HG03196 (cell line): Measurements from ENCODE around the gene IGF1R.
"Not testable (repeated sequence)": the region's sequence is repeated elsewhere in the genome, so short reads cannot be mapped to it uniquely, and the experiment has no call there.

Source experiments
- ATAC-seq: cut with Tn5 transposase; IDR thresholded peaks from one replicate; pipeline ENCODE4 v1.9.1; 2021; ENCODE audit not compliant: unreplicated experiment

The IGF1R gene

DNA sequence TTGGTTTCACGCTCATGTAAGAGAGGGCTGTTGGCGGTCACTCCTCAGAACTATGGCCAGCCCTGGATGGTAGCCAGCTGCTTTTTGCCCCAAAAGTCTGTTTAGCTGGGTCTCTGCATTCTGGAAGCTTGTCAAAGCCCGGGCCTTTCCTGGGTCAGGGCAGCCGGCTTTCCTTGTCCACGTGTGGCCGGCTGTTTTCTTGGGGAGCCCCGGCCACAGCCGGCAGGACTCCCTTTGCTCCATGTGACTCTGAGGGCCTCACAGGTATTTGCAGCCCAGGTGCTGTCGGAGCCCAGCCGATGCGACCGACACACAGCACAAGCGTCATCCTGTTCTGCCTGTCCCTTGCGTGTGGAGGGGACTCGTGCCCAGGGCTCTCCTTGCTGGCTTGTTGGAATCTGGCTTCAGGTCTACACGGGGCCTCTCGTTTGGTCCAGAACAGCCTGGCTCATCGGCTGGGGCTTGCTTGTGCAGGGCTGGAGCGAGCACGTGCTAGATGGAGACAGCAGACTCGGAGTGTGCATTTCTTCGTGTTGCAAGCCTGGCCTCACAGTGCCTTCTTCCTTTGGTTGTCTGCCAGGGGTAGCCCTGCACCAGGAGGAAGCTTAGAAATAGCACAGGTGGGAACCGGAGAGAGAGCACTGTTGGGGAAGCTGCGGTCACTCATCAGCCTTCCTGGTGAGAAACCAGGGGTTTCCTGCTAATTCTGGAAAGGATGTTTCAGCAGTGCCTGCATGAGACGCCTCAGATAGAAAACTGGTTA lies 307.8 kb downstream of the IGF1R start:
- ATAC-seq: no peak

DNA sequence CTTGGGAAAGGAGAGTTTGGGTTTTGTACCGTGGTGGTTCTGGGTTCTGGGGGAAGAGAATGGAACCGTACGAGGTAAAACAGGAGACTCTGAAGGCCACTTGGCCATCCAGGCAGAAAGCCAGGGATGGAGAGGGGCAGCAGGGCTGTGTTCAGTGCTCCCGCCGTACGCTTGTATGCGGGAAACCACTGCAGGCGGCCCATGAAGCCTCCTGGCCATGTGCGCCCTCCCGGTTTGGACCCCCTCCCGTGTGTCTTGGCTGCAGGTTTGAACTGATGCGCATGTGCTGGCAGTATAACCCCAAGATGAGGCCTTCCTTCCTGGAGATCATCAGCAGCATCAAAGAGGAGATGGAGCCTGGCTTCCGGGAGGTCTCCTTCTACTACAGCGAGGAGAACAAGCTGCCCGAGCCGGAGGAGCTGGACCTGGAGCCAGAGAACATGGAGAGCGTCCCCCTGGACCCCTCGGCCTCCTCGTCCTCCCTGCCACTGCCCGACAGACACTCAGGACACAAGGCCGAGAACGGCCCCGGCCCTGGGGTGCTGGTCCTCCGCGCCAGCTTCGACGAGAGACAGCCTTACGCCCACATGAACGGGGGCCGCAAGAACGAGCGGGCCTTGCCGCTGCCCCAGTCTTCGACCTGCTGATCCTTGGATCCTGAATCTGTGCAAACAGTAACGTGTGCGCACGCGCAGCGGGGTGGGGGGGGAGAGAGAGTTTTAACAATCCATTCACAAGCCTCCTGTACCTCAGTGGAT lies 308.6 kb downstream of the IGF1R start:
- no peak for ATAC-seq

DNA sequence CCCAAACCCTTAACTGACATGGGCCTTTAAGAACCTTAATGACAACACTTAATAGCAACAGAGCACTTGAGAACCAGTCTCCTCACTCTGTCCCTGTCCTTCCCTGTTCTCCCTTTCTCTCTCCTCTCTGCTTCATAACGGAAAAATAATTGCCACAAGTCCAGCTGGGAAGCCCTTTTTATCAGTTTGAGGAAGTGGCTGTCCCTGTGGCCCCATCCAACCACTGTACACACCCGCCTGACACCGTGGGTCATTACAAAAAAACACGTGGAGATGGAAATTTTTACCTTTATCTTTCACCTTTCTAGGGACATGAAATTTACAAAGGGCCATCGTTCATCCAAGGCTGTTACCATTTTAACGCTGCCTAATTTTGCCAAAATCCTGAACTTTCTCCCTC lies 309.3 kb downstream of the IGF1R start:
- ATAC-seq: no peak

DNA sequence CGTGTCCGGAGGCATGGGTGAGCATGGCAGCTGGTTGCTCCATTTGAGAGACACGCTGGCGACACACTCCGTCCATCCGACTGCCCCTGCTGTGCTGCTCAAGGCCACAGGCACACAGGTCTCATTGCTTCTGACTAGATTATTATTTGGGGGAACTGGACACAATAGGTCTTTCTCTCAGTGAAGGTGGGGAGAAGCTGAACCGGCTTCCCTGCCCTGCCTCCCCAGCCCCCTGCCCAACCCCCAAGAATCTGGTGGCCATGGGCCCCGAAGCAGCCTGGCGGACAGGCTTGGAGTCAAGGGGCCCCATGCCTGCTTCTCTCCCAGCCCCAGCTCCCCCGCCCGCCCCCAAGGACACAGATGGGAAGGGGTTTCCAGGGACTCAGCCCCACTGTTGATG lies 309.7 kb downstream of the IGF1R start:
- no peak for ATAC-seq

DNA sequence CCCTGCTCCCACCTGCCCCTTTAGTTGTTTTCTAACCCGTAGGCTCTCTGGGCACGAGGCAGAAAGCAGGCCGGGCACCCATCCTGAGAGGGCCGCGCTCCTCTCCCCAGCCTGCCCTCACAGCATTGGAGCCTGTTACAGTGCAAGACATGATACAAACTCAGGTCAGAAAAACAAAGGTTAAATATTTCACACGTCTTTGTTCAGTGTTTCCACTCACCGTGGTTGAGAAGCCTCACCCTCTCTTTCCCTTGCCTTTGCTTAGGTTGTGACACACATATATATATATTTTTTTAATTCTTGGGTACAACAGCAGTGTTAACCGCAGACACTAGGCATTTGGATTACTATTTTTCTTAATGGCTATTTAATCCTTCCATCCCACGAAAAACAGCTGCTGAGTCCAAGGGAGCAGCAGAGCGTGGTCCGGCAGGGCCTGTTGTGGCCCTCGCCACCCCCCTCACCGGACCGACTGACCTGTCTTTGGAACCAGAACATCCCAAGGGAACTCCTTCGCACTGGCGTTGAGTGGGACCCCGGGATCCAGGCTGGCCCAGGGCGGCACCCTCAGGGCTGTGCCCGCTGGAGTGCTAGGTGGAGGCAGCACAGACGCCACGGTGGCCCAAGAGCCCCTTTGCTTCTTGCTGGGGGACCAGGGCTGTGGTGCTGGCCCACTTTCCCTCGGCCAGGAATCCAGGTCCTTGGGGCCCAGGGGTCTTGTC lies 310.7 kb downstream of the IGF1R start:
- no peak for ATAC-seq

DNA sequence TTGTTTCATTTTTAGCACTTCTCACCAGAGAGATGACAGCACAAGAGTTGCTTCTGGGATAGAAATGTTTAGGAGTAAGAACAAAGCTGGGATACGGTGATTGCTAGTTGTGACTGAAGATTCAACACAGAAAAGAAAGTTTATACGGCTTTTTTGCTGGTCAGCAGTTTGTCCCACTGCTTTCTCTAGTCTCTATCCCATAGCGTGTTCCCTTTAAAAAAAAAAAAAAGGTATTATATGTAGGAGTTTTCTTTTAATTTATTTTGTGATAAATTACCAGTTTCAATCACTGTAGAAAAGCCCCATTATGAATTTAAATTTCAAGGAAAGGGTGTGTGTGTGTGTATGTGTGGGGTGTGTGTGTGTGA lies 311.3 kb downstream of the IGF1R start:
- ATAC-seq: no peak

DNA sequence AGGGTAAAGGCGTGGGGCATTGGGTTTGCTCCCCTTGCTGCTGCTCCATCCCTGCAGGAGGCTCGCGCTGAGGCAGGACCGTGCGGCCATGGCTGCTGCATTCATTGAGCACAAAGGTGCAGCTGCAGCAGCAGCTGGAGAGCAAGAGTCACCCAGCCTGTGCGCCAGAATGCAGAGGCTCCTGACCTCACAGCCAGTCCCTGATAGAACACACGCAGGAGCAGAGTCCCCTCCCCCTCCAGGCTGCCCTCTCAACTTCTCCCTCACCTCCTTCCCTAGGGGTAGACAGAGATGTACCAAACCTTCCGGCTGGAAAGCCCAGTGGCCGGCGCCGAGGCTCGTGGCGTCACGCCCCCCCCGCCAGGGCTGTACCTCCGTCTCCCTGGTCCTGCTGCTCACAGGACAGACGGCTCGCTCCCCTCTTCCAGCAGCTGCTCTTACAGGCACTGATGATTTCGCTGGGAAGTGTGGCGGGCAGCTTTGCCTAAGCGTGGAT lies 312.3 kb downstream of the IGF1R start:
- ATAC-seq: no peak

DNA sequence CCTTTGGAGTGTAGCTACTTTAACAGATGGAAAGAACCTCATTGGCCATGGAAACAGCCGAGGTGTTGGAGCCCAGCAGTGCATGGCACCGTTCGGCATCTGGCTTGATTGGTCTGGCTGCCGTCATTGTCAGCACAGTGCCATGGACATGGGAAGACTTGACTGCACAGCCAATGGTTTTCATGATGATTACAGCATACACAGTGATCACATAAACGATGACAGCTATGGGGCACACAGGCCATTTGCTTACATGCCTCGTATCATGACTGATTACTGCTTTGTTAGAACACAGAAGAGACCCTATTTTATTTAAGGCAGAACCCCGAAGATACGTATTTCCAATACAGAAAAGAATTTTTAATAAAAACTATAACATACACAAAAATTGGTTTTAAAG lies 315.1 kb downstream of the IGF1R start:
- ATAC-seq: no peak

DNA sequence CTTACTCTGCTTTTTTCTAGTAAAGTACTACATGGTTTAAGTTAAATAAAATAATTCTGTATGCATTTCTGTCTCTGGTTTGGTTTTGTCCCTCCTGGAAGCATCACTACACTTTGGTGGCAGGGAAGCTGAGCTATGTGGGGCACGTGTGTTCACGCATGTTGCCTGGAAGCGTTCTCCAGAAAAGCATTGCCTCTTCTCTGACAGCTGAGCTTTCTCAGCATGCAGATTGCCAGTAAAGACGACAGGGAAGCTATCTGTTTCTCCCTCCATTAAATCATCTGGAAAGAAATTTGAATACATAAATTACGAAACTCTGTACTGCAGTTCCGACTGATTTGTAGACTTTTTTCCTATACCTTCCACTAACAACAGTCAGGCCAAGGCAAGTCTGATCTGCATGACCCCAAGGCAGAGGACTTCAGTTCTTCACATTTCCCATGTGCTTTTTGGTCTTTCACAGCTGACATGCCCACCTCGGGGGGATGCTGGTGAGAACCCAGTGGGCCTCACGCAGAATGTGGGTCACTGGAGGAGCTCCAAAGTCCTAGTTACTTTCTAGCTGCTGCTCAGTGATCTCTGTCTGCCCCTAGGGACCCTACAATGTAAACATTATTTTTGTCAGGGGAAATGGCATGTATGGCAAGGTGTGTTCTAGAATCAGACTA lies 316.3 kb downstream of the IGF1R start:
- ATAC-seq: no peak

DNA sequence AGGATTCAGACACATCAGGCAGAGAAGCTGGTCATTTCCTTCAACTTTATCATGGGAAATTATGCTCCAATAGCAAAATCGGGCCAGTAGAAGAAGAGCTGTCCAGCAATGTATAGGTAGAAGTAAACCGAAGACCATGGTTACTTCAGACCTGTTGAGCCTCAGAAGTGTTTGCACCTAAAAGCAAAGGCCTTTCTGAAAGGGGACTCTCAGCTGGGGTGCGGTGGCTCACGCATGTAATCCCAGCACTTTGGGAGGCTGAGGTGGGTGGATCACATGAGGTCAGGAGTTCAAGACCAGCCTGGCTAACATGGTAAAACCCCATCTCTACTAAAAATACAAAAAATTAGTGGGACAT lies 316.8 kb downstream of the IGF1R start:
- ATAC-seq: not testable (repeated sequence)

DNA sequence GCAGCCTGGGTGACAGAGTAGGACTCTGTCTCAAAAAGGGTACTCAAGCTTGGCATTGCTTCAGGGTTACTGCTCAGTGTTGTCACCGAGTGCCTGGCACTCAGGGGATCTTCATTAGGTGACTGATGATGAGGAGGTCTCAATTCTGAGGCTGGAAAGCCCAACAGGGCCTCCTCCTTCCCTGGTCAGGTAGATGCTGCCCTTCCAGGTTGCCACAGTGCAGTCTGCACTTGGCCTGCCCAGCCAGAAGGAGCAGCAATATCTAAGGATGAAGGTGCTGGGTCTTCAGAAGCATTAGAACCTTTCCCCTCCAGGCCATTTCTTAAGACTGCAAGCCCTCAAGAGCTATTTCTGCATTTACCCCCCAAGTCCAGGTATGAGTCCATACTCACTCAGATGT lies 317.3 kb downstream of the IGF1R start:
- no peak for ATAC-seq

DNA sequence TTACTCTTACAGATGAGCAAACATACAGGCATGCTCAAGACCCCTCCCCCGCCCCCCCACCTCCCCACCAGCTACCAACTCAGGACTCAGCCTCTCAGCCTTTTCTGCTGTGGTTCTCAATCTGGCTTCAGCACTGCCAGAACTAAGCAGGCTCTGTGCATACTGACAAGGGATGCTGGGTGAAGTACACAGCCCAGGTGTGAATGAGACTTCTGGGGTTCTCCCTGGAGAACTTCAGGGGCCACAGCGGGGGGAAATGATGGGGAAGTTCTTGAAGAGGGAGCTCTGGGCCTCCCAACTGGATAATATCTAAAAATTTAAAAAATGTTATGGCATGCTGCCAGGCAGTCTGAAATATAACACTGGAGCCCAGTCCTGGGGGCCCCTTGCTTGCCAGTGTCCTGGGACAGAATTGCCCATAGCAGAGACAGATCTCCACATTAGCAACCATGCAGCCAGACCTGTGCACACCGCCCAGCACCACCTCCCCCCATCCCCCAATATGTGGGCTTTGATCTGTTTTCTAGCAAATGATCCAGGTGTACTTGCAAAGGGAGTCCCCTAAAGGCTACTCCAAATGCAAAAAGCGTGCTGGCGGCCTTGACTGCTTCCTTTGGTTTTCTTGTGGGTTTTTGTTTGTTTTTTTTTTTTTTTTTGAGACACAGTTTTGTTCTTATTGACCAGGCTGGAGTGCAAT lies 317.9 kb downstream of the IGF1R start:
- ATAC-seq: no peak

DNA sequence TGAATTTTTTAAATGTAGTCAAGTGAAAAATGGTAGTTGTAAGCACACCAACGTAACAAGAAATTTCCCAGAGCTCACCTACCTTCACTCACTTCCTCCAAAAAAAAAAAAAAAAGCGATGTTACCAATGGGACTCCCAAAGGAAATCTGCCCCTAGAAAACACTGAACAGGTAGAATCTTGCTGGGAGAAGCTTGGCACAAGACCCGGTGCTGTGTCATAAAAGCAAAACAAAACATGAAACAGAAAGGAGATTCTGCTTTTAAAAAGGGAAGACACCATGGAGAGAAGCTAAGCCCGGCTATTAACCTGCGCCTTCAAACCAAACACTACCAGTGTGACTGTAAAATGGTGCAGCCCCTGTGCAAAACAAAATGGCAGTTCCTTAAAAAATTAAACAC lies 318.8 kb downstream of the IGF1R start:
- ATAC-seq: no peak

DNA sequence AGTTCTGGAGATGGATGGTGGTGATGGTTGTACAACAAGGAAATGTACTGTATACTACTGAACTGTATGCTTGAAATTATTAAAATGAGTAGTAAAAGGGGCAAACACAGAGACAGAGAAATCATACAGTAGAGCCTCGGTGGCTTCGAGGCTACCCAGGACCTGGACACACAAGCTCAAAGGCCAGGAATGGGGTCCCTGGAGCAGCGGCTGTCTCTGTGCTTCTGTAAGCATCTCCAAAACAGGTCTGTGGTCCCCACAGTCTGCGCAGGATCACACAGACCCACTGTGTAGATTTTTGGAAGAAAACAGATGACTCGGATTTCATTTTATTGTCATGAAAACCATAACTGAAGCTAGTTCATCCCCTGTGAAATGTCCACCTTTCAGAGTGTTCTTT lies 319.6 kb downstream of the IGF1R start:
- no peak for ATAC-seq

DNA sequence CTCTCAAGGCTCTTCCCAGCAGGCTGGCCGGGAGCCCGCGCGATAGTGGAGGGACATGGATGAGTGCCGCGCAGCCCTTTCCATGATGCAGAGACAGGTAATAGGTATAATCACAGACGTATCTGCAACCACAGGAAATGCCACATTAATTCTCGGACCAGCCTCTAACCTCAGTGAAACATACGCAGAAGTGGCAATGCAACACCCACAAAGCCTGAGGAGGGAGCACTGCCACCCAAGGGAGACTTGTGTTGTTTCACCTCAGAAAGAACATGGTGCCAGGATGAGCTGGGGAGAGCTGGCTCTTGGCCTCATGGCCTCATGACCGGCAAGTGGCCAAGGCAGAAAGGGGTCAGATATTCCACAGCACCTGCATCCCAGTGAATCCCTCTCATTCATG lies 320.2 kb downstream of the IGF1R start:
- no peak for ATAC-seq

DNA sequence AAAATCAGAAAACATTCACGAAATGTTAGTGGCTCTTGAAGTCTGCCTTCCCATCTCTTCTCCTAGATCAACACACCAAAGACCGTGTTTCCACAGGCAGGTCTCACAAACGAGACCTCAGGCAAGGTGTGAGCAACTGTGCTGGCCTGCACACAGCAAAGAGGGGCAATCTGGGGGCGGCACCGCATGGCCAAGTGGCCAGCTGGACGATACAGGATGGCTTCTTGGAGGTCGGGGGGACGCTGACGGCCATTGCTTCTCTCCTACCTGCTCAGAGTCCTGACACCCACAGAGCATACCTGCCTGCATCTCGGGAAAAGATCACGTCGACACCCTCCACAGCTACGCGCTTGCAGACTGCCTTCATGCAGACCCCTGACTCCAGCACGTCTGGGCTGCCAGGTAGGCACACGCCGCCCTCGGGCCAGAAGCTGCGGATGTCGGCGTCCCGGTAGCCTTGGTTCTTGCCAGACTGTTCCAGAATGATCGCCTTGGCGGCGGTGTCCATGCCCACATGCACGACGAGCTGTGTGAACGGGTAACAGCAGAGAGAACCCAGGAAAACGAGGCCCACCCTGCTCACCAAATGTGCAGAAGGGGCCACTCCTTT lies 320.9 kb downstream of the IGF1R start:
- ATAC-seq: no peak

DNA sequence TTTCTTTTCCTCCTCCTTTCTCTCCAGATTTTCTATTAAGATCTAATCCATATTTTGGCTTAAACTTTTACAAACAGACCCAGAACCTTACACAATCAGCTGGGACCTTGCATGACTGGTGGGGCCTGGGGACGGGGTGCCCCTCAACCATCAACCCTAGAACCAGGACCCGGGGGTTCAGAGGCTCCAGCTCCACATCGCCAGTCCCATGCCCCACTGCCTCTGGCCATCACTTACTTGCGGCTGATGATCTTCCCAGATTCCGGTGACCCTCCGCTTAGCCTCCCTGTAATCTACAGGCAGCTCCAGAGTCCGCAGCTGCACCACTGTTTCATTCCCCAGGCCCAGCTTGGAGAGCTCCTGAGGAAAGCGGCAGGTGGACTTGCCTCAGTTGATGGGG lies 322.5 kb downstream of the IGF1R start:
- ATAC-seq: no peak

DNA sequence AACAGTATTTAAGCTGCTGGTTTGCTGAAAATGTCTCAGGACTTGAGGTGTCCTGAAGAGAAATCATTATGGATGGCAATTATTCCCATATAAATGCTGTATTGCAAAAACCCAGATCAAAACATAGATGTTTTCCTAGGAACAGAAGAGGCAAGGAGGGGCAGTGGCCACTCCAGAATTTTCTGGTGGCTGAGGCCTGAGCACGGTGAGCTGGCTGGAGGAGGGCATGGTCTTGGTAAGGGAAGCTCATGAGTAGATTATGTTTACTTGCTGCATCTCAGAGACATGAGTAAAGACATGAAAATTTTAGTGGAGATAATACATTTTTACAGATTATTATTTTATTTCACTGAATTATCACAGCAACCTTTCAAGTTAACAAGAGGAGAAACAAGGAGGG lies 328.2 kb downstream of the IGF1R start:
- no peak for ATAC-seq

DNA sequence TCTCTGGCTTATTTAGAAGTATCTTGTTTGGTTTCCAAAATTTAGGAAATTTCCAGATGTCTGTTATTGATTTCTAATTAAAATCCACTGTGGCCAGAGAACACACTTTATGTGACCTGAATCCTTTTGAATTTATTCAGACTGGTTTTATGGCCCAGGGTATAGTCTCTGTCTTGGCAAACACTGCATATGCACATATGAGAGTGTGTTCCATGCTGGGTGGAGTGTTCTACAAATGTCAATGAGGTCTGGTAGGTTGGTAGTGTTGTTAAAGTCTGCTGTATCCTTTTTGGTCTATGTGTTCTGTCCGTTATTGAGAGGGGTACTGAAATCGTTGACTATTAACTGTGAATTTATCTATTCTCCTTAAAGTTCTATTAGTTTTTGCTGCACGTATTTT lies 329.1 kb downstream of the IGF1R start:
- ATAC-seq: no peak

DNA sequence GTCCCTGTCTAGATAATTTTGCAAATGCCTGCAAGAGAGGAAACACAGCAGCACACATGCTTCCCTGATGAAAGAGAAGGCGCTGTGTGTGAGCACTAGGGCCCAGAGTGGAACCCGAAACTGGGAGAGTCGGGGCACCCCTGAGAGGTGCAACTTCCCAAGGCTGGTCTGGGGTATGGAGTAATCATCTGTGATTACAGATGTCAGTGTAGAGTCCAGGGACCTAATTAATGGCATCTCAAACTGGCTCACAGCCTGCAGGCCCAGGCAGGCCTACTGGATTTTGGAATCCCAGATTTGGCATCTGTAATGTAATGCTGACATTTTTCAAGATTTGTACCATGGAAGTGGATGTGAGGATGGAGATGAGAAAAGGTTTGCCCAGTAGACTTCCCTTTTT lies 329.8 kb downstream of the IGF1R start:
- ATAC-seq: no peak

DNA sequence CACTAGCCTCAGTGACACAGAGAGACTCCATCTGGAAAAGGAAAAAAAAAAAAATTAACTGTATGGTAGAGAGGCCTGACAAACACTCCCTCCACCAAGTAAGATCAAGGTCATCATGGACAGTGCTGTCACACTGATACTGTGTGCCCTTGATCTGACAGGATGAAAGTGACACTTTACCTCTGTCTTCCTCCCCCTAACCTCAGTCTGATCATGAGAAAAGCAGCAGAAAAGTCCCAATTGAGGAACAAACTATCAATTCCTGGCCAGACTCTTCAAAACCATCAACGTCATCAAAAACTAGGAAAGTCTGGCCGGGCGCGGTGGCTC lies 332.5 kb downstream of the IGF1R start:
- ATAC-seq: no peak
